MM.1S (cell line): ENCODE data around the gene MACROD1.

Source experiments
- DNase-seq: peaks from one replicate; pipeline ENCODE4 v3.0.0-alpha.2; 2015
- H2AFZ ChIP-seq: fragments of 300-600 bp; sonication (generic); 2 replicates; pipeline ENCODE4 v1.6.0; 2016; ENCODE audit warnings: antibody characterized with exemption, low read length
- H3F3A ChIP-seq: fragments of 300-600 bp; sonication (generic); 2 replicates; pipeline ENCODE4 v1.6.1; 2016; ENCODE audit warnings: mild to moderate bottlenecking, antibody characterized with exemption, low read length, moderate library complexity, mixed read lengths; ENCODE audit not compliant: insufficient read depth
- H3K27ac ChIP-seq: fragments of 300-600 bp; sonication (generic); 2 replicates; pipeline ENCODE4 v1.5.1; 2016; ENCODE audit warnings: mild to moderate bottlenecking, low read length
- H3K27me3 ChIP-seq: fragments of 300-600 bp; sonication (generic); replicated peaks from 2 replicates; pipeline ENCODE4 v1.6.0; 2016; ENCODE audit warnings: low read length; ENCODE audit not compliant: insufficient read depth
- H3K36me3 ChIP-seq: fragments of 300-600 bp; sonication (generic); replicated peaks from 2 replicates; pipeline ENCODE4 v1.6.1; 2016; ENCODE audit warnings: mild to moderate bottlenecking, low read length, mixed read lengths; ENCODE audit not compliant: insufficient read depth
- H3K4me1 ChIP-seq: fragments of 300-600 bp; sonication (generic); 2 replicates; pipeline ENCODE4 v1.6.1; 2016; ENCODE audit warnings: low read length, mixed read lengths
- H3K4me2 ChIP-seq: fragments of 300-600 bp; sonication (generic); 2 replicates; pipeline ENCODE4 v1.6.0; 2016; ENCODE audit warnings: low read depth, low read length
- H3K4me3 ChIP-seq: fragments of 300-600 bp; sonication (generic); 2 replicates; pipeline ENCODE4 v1.5.1; 2016; ENCODE audit warnings: low read length, mixed read lengths
- H3K79me2 ChIP-seq: fragments of 300-600 bp; sonication (generic); 2 replicates; pipeline ENCODE4 v1.6.1; 2016; ENCODE audit warnings: mixed run types, low read length, mixed read lengths
- H3K9ac ChIP-seq: fragments of 300-600 bp; sonication (generic); 2 replicates; pipeline ENCODE4 v1.6.1; 2016; ENCODE audit warnings: low read length, mixed read lengths
- H3K9me2 ChIP-seq: fragments of 300-600 bp; sonication (generic); replicated peaks from 2 replicates; pipeline ENCODE4 v1.6.1; 2016; ENCODE audit warnings: mild to moderate bottlenecking, low read length, mixed read lengths; ENCODE audit not compliant: insufficient read depth
- H3K9me3 ChIP-seq: fragments of 300-600 bp; sonication (generic); replicated peaks from 2 replicates; pipeline ENCODE4 v1.6.1; 2016; ENCODE audit warnings: mild to moderate bottlenecking, low read length, mixed read lengths; ENCODE audit not compliant: insufficient read depth
- H4K20me1 ChIP-seq: fragments of 300-600 bp; sonication (generic); 2 replicates; pipeline ENCODE4 v1.6.1; 2016; ENCODE audit warnings: mild to moderate bottlenecking, low read length, moderate library complexity, mixed read lengths; ENCODE audit not compliant: insufficient read depth
- EZH2 ChIP-seq: fragments of 300-600 bp; sonication (generic); optimal IDR thresholded peaks from 2 replicates; pipeline ENCODE3; 2017; ENCODE audit warnings: low read depth, mild to moderate bottlenecking, antibody characterized with exemption, low read length, mixed read lengths
- EZH2phosphoT487 ChIP-seq: fragments of 300-600 bp; sonication (generic); IDR thresholded peaks from 2 replicates; pipeline ENCODE4 v1.6.1; 2018; ENCODE audit warnings: antibody characterized with exemption, low read length
- TF ChIP-seq, protein P1 (sequence below): fragments of 300-600 bp; sonication (generic); IDR thresholded peaks from 2 replicates; pipeline ENCODE4 v1.5.1; 2016; ENCODE audit warnings: antibody characterized with exemption, low read length, mixed read lengths

Gene MACROD1

DNA sequence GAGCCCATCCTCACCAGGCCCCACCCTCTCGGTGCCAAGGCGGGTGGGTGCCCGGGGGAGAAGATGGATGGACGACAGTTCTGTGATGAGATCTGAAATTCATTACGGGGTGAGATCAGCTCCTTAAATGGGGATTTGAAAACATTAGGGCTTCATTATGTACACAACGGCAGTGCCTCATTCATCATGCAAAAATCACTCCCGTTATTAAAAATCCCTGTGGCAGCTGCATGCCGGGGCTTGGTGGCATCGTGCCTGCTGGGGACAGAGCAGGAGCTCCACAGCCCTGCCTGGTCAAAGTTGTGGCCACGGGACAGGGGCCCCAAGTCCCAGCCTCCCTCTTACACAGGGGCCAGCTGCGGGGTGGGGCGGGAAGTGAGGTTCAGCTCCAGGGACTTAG is 159.5 kb downstream of the MACROD1 start:
- no peaks in the 10 kb centered on the region for H3F3A ChIP-seq
- H3K9ac ChIP-seq = no peak overlapping the region
- no peak overlapping the region for H3K4me3 ChIP-seq
- peaks cover 30% of the 10 kb centered on the region for H3K27me3 ChIP-seq
- no peaks in the 10 kb centered on the region for H3K79me2 ChIP-seq
- H3K9me3 ChIP-seq = no peaks in the 10 kb centered on the region
- no peak for DNase-seq
- H3K4me1 ChIP-seq = no peaks in the 10 kb centered on the region
- H3K9me2 ChIP-seq = no peaks in the 10 kb centered on the region
- H3K4me2 ChIP-seq = no peak overlapping the region
- H4K20me1 ChIP-seq = no peaks in the 10 kb centered on the region
- no peak overlapping the region for H2AFZ ChIP-seq
- H3K27ac ChIP-seq = no peak overlapping the region
- TF ChIP-seq EZH2phosphoT487 = no peak
- no peak for TF ChIP-seq EZH2
- TF ChIP-seq, protein P1, sequence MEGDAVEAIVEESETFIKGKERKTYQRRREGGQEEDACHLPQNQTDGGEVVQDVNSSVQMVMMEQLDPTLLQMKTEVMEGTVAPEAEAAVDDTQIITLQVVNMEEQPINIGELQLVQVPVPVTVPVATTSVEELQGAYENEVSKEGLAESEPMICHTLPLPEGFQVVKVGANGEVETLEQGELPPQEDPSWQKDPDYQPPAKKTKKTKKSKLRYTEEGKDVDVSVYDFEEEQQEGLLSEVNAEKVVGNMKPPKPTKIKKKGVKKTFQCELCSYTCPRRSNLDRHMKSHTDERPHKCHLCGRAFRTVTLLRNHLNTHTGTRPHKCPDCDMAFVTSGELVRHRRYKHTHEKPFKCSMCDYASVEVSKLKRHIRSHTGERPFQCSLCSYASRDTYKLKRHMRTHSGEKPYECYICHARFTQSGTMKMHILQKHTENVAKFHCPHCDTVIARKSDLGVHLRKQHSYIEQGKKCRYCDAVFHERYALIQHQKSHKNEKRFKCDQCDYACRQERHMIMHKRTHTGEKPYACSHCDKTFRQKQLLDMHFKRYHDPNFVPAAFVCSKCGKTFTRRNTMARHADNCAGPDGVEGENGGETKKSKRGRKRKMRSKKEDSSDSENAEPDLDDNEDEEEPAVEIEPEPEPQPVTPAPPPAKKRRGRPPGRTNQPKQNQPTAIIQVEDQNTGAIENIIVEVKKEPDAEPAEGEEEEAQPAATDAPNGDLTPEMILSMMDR = no peak
- H3K36me3 ChIP-seq = no peaks in the 10 kb centered on the region

- no peaks in the 10 kb centered on the region for H3K9me2 ChIP-seq
- H3K9ac ChIP-seq = no peak overlapping the region
- H3K4me1 ChIP-seq = no peaks in the 10 kb centered on the region
- peaks cover 30% of the 10 kb centered on the region for H3K27me3 ChIP-seq
- H3K4me3 ChIP-seq = no peak overlapping the region
- no peaks in the 10 kb centered on the region for H4K20me1 ChIP-seq
- H3K27ac ChIP-seq = no peak overlapping the region
- no peak overlapping the region for H2AFZ ChIP-seq
- TF ChIP-seq EZH2phosphoT487 = no peak
- TF ChIP-seq EZH2 = no peak
- TF ChIP-seq, protein P1 = no peak
- H3K36me3 ChIP-seq = no peaks in the 10 kb centered on the region
- H3F3A ChIP-seq = no peaks in the 10 kb centered on the region
- H3K9me3 ChIP-seq = no peaks in the 10 kb centered on the region
- H3K79me2 ChIP-seq = no peaks in the 10 kb centered on the region
- no peak overlapping the region for H3K4me2 ChIP-seq
- no peak for DNase-seq
These were observed 160.2 kb downstream of the MACROD1 start for GRCh38 chr11:64005691-64006090.

DNA sequence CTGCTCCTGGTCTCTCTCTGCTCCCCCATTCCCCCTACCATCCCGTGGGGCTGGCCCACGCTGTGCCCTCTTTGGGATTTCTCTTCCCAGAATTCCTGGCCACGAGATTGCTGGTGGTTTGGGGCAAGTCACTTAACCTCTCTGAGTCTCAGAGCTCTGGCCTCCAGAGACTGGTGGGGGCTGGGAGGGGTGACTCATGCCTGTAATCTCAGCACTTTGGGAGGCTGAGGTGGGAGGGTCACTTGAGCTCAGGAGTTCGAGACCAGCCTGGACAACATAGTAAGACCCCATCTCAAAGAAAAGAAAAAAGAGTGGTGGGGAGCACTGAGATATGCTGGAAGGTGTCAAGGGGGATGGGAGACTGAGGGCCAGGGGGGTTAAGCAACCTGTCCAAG is 161.3 kb downstream of the MACROD1 start:
- Histone ChIP-seq H3K27ac (no peak overlapping the region), H3K79me2 (no peaks in the 10 kb centered on the region), H2AFZ (no peak overlapping the region), H3K9ac (no peak overlapping the region), H3K4me3 (no peak overlapping the region), H3K9me2 (no peaks in the 10 kb centered on the region), H3F3A (no peaks in the 10 kb centered on the region), H3K4me1 (no peaks in the 10 kb centered on the region), H4K20me1 (no peaks in the 10 kb centered on the region), H3K36me3 (no peaks in the 10 kb centered on the region), H3K27me3 (peaks cover 30% of the 10 kb centered on the region), H3K9me3 (no peaks in the 10 kb centered on the region), H3K4me2 (no peak overlapping the region)
- DNase-seq = no peak
- TF ChIP-seq EZH2 (no peak), EZH2phosphoT487 (no peak)
- TF ChIP-seq, protein P1 = no peak
